SU-DHL-6 (cell line): ENCODE results near the gene MFSD1.

Experiments used
- H2AFZ ChIP-seq: fragments of 200-600 bp; sonication (generic); 2 replicates; pipeline ENCODE4 v1.6.1; 2014; ENCODE audit warnings: low read depth, mild to moderate bottlenecking, moderate library complexity, mixed read lengths, antibody characterized with exemption, low read length; ENCODE audit not compliant: severe bottlenecking
- H3F3A ChIP-seq: fragments of 200-600 bp; shearing (Covaris generic); 2 replicates; pipeline ENCODE4 v1.6.0; 2016; ENCODE audit warnings: antibody characterized with exemption, mild to moderate bottlenecking; ENCODE audit not compliant: insufficient read depth
- H3K27ac ChIP-seq: fragments of 200-600 bp; sonication (generic); 2 replicates; pipeline ENCODE4 v1.5.1; 2016; ENCODE audit warnings: low read depth, mild to moderate bottlenecking, low read length, moderate library complexity, mixed read lengths
- H3K27me3 ChIP-seq: fragments of 200-600 bp; sonication (generic), shearing (Covaris generic); 2 replicates; pipeline ENCODE4 v1.6.0; 2014; ENCODE audit warnings: mild to moderate bottlenecking, low read length
- H3K36me3 ChIP-seq: fragments of 200-600 bp; sonication (generic); 2 replicates; pipeline ENCODE4 v1.6.1; 2014; ENCODE audit warnings: mild to moderate bottlenecking, low read length, mixed read lengths
- H3K4me2 ChIP-seq: fragments of 300-600, 200-600 bp; shearing (Covaris generic), sonication (generic); 2 replicates; pipeline ENCODE4 v1.6.0; 2014; ENCODE audit warnings: low read length, low read depth, mild to moderate bottlenecking; ENCODE audit not compliant: poor library complexity, severe bottlenecking
- H3K4me3 ChIP-seq: fragments of 200-600 bp; sonication (generic); 2 replicates; pipeline ENCODE4 v1.5.1; 2014; ENCODE audit warnings: antibody characterized with exemption, low read length, mild to moderate bottlenecking, mixed read lengths; ENCODE audit not compliant: insufficient read depth, poor library complexity, severe bottlenecking
- H3K79me2 ChIP-seq: fragments of 200-600 bp; sonication (generic); 2 replicates; pipeline ENCODE4 v1.6.1; 2014; ENCODE audit warnings: mild to moderate bottlenecking, low read length, moderate library complexity; ENCODE audit not compliant: insufficient read depth
- H3K9ac ChIP-seq: fragments of 200-600 bp; sonication (generic); 2 replicates; pipeline ENCODE4 v1.7.0; 2014; ENCODE audit warnings: mild to moderate bottlenecking, low read length
- H3K9me2 ChIP-seq: fragments of 200-600 bp; sonication (generic); replicated peaks from 2 replicates; pipeline ENCODE4 v1.6.1; 2014; ENCODE audit warnings: low read length; ENCODE audit not compliant: insufficient read depth
- H3K9me3 ChIP-seq: fragments of 200-600 bp; sonication (generic); 2 replicates; pipeline ENCODE4 v1.6.1; 2014; ENCODE audit warnings: low read length, mixed read lengths; ENCODE audit not compliant: insufficient read depth
- H4K20me1 ChIP-seq: fragments of 200-600 bp; sonication (generic); 2 replicates; pipeline ENCODE4 v1.6.1; 2014; ENCODE audit warnings: low read depth, mild to moderate bottlenecking, antibody characterized with exemption, low read length, moderate library complexity, mixed read lengths
- CTCF ChIP-seq: fragments of 200-600 bp; sonication (generic); IDR thresholded peaks from one replicate; pipeline ENCODE4 v1.5.1; 2017; ENCODE audit warnings: antibody characterized with exemption, mild to moderate bottlenecking, low read length, moderate library complexity; ENCODE audit not compliant: insufficient read depth, poor library complexity, severe bottlenecking
- EZH2phosphoT487 ChIP-seq: fragments of 200-600 bp; sonication (generic), shearing (Covaris generic); conservative IDR thresholded peaks from 2 replicates; pipeline ENCODE4 v1.6.1; 2018; ENCODE audit warnings: mild to moderate bottlenecking, antibody characterized with exemption, low read length, moderate library complexity, mixed read lengths

MFSD1 gene

GRCh38 chr3:158775426-158776410 lies 26.1 kb upstream of the MFSD1 start:
- no peak overlapping the region for H3K4me3 ChIP-seq
- no peaks in the 10 kb centered on the region for H3K79me2 ChIP-seq
- no peaks in the 10 kb centered on the region for H3K9me3 ChIP-seq
- no peaks in the 10 kb centered on the region for H3F3A ChIP-seq
- no peaks in the 10 kb centered on the region for H3K36me3 ChIP-seq
- no peaks in the 10 kb centered on the region for H4K20me1 ChIP-seq
- H3K9me2 ChIP-seq = no peaks in the 10 kb centered on the region
- no peak overlapping the region for H3K27ac ChIP-seq
- no peak overlapping the region for H3K4me2 ChIP-seq
- H3K27me3 ChIP-seq = no peaks in the 10 kb centered on the region
- no peak overlapping the region for H2AFZ ChIP-seq
- TF ChIP-seq EZH2phosphoT487 = no peak
- no peak for TF ChIP-seq CTCF
- no peak overlapping the region for H3K9ac ChIP-seq

GRCh38 chr3:158776531-158776930 lies 25.3 kb upstream of the MFSD1 start:
- Histone ChIP-seq H3F3A (no peaks in the 10 kb centered on the region), H3K9ac (no peak overlapping the region), H3K9me2 (no peaks in the 10 kb centered on the region), H3K4me2 (no peak overlapping the region), H4K20me1 (no peaks in the 10 kb centered on the region), H3K79me2 (no peaks in the 10 kb centered on the region), H3K36me3 (no peaks in the 10 kb centered on the region), H2AFZ (no peak overlapping the region), H3K4me3 (no peak overlapping the region), H3K9me3 (no peaks in the 10 kb centered on the region), H3K27me3 (no peaks in the 10 kb centered on the region), H3K27ac (no peak overlapping the region)
- TF ChIP-seq CTCF (no peak), EZH2phosphoT487 (no peak)

GRCh38 chr3:158777161-158777873 lies 24.5 kb upstream of the MFSD1 start:
- TF ChIP-seq EZH2phosphoT487 = no peak
- no peak for TF ChIP-seq CTCF
- Histone ChIP-seq H3K9me2 (no peaks in the 10 kb centered on the region), H3K36me3 (no peaks in the 10 kb centered on the region), H3K9me3 (no peaks in the 10 kb centered on the region), H3K4me3 (no peak overlapping the region), H3K27ac (no peak overlapping the region), H3K9ac (no peak overlapping the region), H3K79me2 (no peaks in the 10 kb centered on the region), H3K4me2 (no peak overlapping the region), H3F3A (no peaks in the 10 kb centered on the region), H3K27me3 (no peaks in the 10 kb centered on the region), H2AFZ (no peak overlapping the region), H4K20me1 (no peaks in the 10 kb centered on the region)
